Mononuclear cell (primary cell): ENCODE data around the gene BCAR3. TPM values are rescaled to one million over a fixed set of nuclear protein-coding genes. Genes with fewer than 3 reads are reported as not detected.
"Not testable (repeated sequence)": the region's sequence is repeated elsewhere in the genome, so short reads cannot be mapped to it uniquely, and the experiment has no call there.

ENCODE experiments used
- H3K27me3 ChIP-seq: 2 replicates; pipeline ENCODE4 v1.6.0; 2011; ENCODE audit warnings: low read length, control low read depth; ENCODE audit not compliant: insufficient read depth
- H3K4me1 ChIP-seq: 2 replicates; pipeline ENCODE4 v1.5.1; 2011; ENCODE audit warnings: mild to moderate bottlenecking, low read length, control low read depth; ENCODE audit not compliant: insufficient read depth
- H3K4me3 ChIP-seq: 2 replicates; pipeline ENCODE4 v1.5.1; 2011; ENCODE audit warnings: mild to moderate bottlenecking, low read length, moderate library complexity
- H3K9me3 ChIP-seq: 2 replicates; pipeline ENCODE4 v1.5.1; 2011; ENCODE audit warnings: low read depth, mild to moderate bottlenecking, control low read depth, low read length
- total RNA-seq: library from RNA; depleted of rRNA; stranded (reverse); fragments of >200 nt; gene quantifications from one replicate; pipeline ENCODE4 v1.2.3, GENCODE V29; 2012

The BCAR3 gene
- total RNA-seq, 1 donor = 1.4 TPM

- Histone ChIP-seq H3K27me3 (no peaks in the 10 kb centered on the region), H3K4me3 (no peak overlapping the region), H3K9me3 (no peaks in the 10 kb centered on the region), H3K4me1 (peaks cover 7% of the 10 kb centered on the region)
These were observed 9.6 kb downstream of the BCAR3 start for GRCh38 chr1:93672069-93672468.

GRCh38 chr1:93671099-93671621 lies 10.5 kb downstream of the BCAR3 start:
- peaks cover 7% of the 10 kb centered on the region for H3K4me1 ChIP-seq
- H3K4me3 ChIP-seq = no peak overlapping the region
- H3K9me3 ChIP-seq = no peaks in the 10 kb centered on the region
- H3K27me3 ChIP-seq = no peaks in the 10 kb centered on the region

- Histone ChIP-seq H3K27me3 (no peaks in the 10 kb centered on the region), H3K4me3 (no peak overlapping the region), H3K4me1 (peaks cover 7% of the 10 kb centered on the region), H3K9me3 (no peaks in the 10 kb centered on the region)
These were observed 11.5 kb downstream of the BCAR3 start for GRCh38 chr1:93670141-93670540.

DNA sequence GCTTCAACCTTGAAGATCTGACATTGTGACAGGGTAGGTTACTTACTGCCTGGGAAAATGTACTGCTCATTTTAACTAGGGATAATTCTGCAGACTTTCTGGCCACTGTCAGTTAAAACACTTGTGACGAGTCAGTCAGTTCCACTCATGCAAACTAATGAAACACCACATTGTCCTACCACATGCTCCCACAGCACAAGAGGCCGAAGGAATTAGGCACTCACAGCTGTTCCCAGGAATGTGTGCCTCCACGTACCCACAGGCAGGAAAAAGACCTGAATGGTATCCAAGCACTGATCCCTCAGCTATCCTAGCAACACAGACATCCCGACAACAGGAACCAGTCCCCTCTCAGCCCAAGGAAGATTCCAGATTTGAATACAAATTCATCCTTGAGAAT lies 12.3 kb downstream of the BCAR3 start:
- Histone ChIP-seq H3K9me3 (no peaks in the 10 kb centered on the region), H3K4me1 (peaks cover 7% of the 10 kb centered on the region), H3K27me3 (no peaks in the 10 kb centered on the region), H3K4me3 (no peak overlapping the region)

DNA sequence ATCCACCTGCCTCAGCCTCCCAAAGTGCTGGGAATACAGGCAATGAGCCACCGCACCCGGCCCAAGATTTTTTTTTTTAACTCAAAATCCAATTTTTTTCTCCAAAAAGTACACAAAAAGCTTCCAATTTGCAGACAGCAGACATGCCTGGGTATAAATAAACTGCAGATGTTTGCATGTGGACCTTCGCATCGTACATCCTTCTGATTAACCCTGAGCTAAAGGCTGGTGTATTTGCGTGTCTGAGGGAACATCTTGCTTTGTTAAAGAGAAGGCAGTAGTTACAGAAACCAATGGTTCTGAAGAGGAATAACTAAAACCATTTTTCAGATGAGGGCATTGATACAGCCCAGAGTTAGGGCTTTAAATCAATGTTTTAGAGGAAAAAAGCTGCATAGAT lies 12.7 kb downstream of the BCAR3 start:
- Histone ChIP-seq H3K9me3 (no peaks in the 10 kb centered on the region), H3K4me1 (peaks cover 7% of the 10 kb centered on the region), H3K4me3 (no peak overlapping the region), H3K27me3 (no peaks in the 10 kb centered on the region)

DNA sequence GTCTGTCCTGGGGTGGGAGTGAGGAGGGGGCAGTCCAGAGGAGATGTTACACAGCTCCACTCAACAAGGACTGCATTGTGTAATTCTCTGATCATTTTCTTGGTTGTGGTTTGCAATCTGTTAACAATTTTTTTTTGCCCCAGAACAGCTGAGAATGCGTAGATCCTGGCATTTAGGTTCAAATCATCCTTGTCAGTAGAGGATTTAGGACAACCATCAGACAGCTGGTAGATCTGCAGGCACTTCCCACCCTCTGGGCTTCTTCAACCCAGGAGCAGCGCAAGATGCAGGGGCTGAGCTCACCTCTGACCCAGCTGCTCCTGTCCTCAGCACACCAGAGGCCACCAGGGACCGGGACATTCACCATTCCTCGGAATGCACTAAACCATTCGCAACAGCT lies 13.5 kb downstream of the BCAR3 start:
- H3K9me3 ChIP-seq = no peaks in the 10 kb centered on the region
- H3K4me1 ChIP-seq = peaks cover 7% of the 10 kb centered on the region
- no peak overlapping the region for H3K4me3 ChIP-seq
- no peaks in the 10 kb centered on the region for H3K27me3 ChIP-seq

- Histone ChIP-seq H3K9me3 (no peaks in the 10 kb centered on the region), H3K4me3 (no peak overlapping the region), H3K4me1 (peaks cover 7% of the 10 kb centered on the region), H3K27me3 (no peaks in the 10 kb centered on the region)
These were observed 14.0 kb downstream of the BCAR3 start for GRCh38 chr1:93667642-93668041.

DNA sequence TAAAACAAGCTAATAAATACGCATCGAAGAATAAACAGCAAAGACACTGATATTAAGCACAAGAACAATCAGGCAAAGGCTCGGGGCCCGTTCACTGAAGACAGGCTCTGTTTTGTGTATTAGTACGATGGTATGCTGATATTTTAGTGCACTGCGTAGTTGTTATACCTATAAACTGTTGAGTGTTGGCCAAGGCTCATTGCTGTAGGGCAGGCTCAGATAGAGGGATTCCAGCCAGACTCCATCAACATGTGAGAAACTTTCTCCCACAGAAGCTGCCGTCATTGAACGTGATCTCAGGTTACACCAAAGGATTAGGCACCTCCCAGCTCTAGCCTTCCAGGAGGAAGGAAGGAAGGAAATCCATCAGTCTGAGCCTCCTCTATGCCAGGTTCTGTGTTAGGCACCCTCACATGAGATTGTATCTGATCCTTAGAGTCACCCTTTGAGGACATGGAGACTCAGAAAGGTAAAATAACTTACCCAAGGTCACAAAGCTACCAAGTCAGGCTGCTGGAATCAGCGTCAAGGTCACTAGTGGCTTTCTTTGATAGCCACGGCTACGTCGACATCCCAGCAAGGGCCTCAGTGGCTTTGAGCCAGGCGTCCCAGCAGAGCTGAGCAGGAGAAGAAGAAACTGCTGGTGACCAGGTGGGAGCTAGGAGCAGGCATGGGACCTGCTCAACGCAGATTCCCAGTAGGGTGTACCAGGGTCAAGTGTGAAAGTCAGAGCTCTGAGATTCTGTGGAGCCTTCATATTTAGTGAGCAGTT lies 14.8 kb downstream of the BCAR3 start:
- Histone ChIP-seq H3K27me3 (no peaks in the 10 kb centered on the region), H3K4me3 (no peak overlapping the region), H3K4me1 (no peaks in the 10 kb centered on the region), H3K9me3 (no peaks in the 10 kb centered on the region)

- Histone ChIP-seq H3K27me3 (no peaks in the 10 kb centered on the region), H3K4me3 (no peak overlapping the region), H3K9me3 (no peaks in the 10 kb centered on the region)
These were observed 16.6 kb downstream of the BCAR3 start for GRCh38 chr1:93665015-93665414.

DNA sequence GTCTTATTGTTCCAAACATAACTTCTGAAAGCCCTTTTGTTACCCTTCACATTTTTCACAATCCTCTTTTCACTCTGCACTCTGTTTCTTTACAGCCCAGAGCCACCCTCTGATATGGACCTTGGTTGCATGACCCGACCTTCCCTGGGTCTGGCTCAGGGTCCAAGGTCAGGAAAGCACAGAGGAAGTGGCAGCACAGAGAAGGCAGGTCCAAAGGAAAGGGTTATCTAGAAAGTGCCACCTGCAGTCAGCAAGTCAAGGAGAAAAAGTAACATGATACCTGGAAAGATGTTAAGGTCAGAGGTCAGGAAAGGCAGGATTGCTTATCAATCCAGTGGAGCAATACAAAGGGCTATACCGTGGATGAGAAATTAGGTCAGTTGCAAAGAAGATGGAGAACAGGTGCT lies 18.4 kb downstream of the BCAR3 start:
- no peaks in the 10 kb centered on the region for H3K4me1 ChIP-seq
- no peaks in the 10 kb centered on the region for H3K27me3 ChIP-seq
- no peak overlapping the region for H3K4me3 ChIP-seq
- H3K9me3 ChIP-seq = no peaks in the 10 kb centered on the region

More at GRCh38 chr1:93665015-93665414, 16.6 kb downstream of the BCAR3 start:
- H3K4me1 ChIP-seq = no peaks in the 10 kb centered on the region

DNA sequence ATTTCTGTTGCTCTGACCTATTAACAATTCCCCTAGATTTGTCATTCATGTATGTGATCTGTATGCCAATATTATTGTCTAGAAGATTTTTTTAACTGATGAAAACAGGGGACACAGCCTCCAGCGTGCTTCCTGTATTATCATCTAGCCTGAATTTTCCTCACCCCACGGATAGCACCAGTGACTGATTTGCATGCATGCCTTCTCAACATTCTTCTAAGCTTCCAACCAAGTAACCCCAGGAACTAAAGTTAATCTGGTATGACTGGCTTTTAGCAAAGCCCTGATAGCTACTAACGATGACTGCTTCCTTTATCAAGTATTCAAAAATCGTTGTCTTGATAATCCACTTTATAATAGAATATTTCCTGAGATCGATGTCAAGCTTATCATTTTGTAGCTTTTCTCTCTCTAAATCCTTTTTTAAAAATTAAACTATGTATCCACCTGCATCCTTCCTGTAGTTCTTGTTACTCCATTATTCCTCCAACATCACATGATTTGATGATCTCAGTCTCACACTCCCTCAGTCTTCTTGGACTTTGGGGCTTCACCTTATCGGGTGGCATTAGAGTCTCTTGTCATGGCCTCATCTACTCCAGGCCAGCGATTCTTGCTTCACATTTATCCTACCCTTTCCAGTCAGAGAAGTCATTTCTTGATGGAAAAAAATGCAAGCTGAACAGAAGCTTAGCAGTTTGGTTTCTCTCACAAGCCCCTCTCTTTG lies 19.0 kb downstream of the BCAR3 start:
- Histone ChIP-seq H3K4me3 (no peak overlapping the region), H3K9me3 (no peaks in the 10 kb centered on the region), H3K4me1 (no peaks in the 10 kb centered on the region), H3K27me3 (no peaks in the 10 kb centered on the region)

- Histone ChIP-seq H3K27me3 (no peaks in the 10 kb centered on the region), H3K9me3 (no peaks in the 10 kb centered on the region), H3K4me1 (no peaks in the 10 kb centered on the region), H3K4me3 (no peak overlapping the region)
These were observed 19.7 kb downstream of the BCAR3 start for GRCh38 chr1:93661829-93662474.

- not testable (repeated sequence) for H3K27me3 ChIP-seq, H3K9me3 ChIP-seq, H3K4me3 ChIP-seq, H3K4me1 ChIP-seq
These were observed 20.3 kb downstream of the BCAR3 start for GRCh38 chr1:93661341-93661740.

GRCh38 chr1:93659822-93660503 lies 21.7 kb downstream of the BCAR3 start:
- no peaks in the 10 kb centered on the region for H3K4me1 ChIP-seq
- no peaks in the 10 kb centered on the region for H3K9me3 ChIP-seq
- no peak overlapping the region for H3K4me3 ChIP-seq
- H3K27me3 ChIP-seq = no peaks in the 10 kb centered on the region

DNA sequence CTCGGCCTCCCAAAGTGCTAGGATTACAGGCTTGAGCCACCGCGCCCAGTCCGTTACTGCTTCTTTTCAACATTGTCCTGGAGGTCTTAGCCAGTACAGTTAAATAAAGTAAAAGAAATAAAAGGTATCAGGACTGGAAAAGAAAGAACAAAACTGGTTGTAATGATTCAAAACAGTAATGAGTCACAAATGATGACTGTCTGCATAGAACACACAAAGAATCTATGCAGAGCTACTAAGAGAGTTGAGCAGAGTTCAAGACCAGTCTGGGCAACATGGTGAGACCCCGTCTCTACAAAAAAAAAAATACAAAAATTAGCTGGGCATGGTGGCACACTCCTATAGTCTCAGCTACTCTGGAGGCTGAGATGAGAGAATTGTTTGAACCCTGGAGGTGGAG lies 23.4 kb downstream of the BCAR3 start:
- Histone ChIP-seq H3K4me1 (no peaks in the 10 kb centered on the region), H3K4me3 (no peak overlapping the region), H3K9me3 (no peaks in the 10 kb centered on the region)

More for the DNA sequence above, 23.4 kb downstream of the BCAR3 start:
- no peaks in the 10 kb centered on the region for H3K27me3 ChIP-seq
